Measurements from ENCODE around the gene EPB41L4A.

- TF ChIP-seq, protein P1, sequence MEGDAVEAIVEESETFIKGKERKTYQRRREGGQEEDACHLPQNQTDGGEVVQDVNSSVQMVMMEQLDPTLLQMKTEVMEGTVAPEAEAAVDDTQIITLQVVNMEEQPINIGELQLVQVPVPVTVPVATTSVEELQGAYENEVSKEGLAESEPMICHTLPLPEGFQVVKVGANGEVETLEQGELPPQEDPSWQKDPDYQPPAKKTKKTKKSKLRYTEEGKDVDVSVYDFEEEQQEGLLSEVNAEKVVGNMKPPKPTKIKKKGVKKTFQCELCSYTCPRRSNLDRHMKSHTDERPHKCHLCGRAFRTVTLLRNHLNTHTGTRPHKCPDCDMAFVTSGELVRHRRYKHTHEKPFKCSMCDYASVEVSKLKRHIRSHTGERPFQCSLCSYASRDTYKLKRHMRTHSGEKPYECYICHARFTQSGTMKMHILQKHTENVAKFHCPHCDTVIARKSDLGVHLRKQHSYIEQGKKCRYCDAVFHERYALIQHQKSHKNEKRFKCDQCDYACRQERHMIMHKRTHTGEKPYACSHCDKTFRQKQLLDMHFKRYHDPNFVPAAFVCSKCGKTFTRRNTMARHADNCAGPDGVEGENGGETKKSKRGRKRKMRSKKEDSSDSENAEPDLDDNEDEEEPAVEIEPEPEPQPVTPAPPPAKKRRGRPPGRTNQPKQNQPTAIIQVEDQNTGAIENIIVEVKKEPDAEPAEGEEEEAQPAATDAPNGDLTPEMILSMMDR (conservative IDR thresholded peaks at IDR 0.05) = no peak
- TF ChIP-seq ZFX (IDR thresholded peaks at IDR 0.05) = no peak
These were observed 255.6 kb downstream of the EPB41L4A start for GRCh38 chr5:112163435-112163834.

All from C4-2B (cell line).